Neuron (in vitro differentiated cells): ENCODE results near the gene APH1B.
"Not testable (repeated sequence)": the region's sequence is repeated elsewhere in the genome, so short reads cannot be mapped to it uniquely, and the experiment has no call there.

ENCODE experiments used
- H2AFZ ChIP-seq: one replicate; pipeline ENCODE4 v1.6.1; 2013; ENCODE audit warnings: low read depth, mild to moderate bottlenecking, inconsistent platforms, low read length, moderate library complexity
- H3K27me3 ChIP-seq: one replicate; pipeline ENCODE4 v1.6.1; 2013; ENCODE audit warnings: low read length; ENCODE audit not compliant: insufficient read depth
- H3K36me3 ChIP-seq: one replicate; pipeline ENCODE4 v1.6.1; 2013; ENCODE audit warnings: low read length; ENCODE audit not compliant: insufficient read depth
- H3K4me1 ChIP-seq: one replicate; pipeline ENCODE4 v1.6.1; 2013; ENCODE audit warnings: low read length; ENCODE audit not compliant: insufficient read depth
- H3K4me3 ChIP-seq: 2 replicates; pipeline ENCODE4 v1.5.1; 2013; ENCODE audit warnings: mild to moderate bottlenecking, low read length, moderate library complexity
- H3K9me3 ChIP-seq: one replicate; pipeline ENCODE4 v1.6.1; 2013; ENCODE audit warnings: low read length

APH1B gene

GRCh38 chr15:63313825-63314224 is 36.4 kb downstream of the APH1B start:
- Histone ChIP-seq H3K9me3 (no peaks in the 10 kb centered on the region), H3K4me1 (peaks cover 14% of the 10 kb centered on the region), H3K36me3 (no peaks in the 10 kb centered on the region), H3K27me3 (no peaks in the 10 kb centered on the region), H2AFZ (no peak overlapping the region), H3K4me3 (no peak overlapping the region)

- Histone ChIP-seq H2AFZ (no peak overlapping the region), H3K9me3 (no peaks in the 10 kb centered on the region), H3K36me3 (no peaks in the 10 kb centered on the region), H3K27me3 (no peaks in the 10 kb centered on the region), H3K4me3 (no peak overlapping the region), H3K4me1 (peaks cover 14% of the 10 kb centered on the region)
Observed at GRCh38 chr15:63314409-63314808, 37.0 kb downstream of the APH1B start.

GRCh38 chr15:63318344-63318743 is 40.9 kb downstream of the APH1B start:
- Histone ChIP-seq H2AFZ (no peak overlapping the region), H3K27me3 (no peaks in the 10 kb centered on the region), H3K4me3 (no peak overlapping the region), H3K36me3 (no peaks in the 10 kb centered on the region), H3K4me1 (peaks cover 23% of the 10 kb centered on the region), H3K9me3 (no peaks in the 10 kb centered on the region)

- no peaks in the 10 kb centered on the region for H3K36me3 ChIP-seq
- no peak overlapping the region for H2AFZ ChIP-seq
- H3K4me3 ChIP-seq = no peak overlapping the region
- H3K4me1 ChIP-seq = peaks cover 28% of the 10 kb centered on the region
- H3K9me3 ChIP-seq = no peaks in the 10 kb centered on the region
- H3K27me3 ChIP-seq = no peaks in the 10 kb centered on the region
Observed at GRCh38 chr15:63319065-63319464, 41.7 kb downstream of the APH1B start.

DNA sequence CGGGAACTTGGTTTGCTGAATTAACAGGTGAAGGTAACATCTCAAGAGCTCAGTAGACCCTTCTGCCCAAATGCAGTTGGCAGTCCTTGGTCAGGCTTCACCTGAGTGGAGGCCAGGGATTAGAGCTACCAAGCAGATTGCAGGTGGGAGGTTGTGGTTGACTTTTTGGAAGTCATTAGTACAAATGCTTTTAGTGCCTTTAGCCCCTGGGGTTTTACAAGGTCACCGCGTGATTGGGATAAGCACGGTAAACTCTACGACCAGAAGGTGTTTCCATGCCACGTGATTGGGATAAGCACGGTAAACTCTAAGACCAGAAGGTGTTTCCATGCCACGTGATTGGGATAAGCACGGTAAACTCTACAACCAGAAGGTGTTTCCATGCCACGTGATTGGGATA is 43.0 kb downstream of the APH1B start:
- not testable (repeated sequence) for H3K4me3 ChIP-seq

DNA sequence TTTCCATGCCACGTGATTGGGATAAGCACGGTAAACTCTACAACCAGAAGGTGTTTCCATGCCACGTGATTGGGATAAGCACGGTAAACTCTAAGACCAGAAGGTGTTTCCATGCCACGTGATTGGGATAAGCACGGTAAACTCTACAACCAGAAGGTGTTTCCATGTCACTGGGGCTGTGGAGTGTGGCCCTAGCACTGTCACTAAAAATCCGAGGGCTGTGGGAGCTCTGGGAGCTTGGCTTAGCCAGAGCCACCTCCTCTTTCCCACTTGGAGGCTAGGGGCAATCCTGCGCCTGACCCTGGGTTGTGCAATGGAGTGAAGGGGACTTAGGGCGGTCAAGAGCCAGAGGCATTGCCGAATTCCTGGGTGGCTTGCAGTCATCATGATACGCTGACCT is 43.6 kb downstream of the APH1B start:
- H3K4me3 ChIP-seq, H3K9me3 ChIP-seq, H3K36me3 ChIP-seq, H2AFZ ChIP-seq, H3K27me3 ChIP-seq: not testable (repeated sequence)
- H3K4me1 ChIP-seq = peaks cover 35% of the 10 kb centered on the region

More for the DNA sequence above, 43.0 kb downstream of the APH1B start:
- not testable (repeated sequence) for H3K27me3 ChIP-seq, H3K9me3 ChIP-seq, H3K36me3 ChIP-seq, H2AFZ ChIP-seq
- peaks cover 32% of the 10 kb centered on the region for H3K4me1 ChIP-seq

GRCh38 chr15:63321462-63321861 is 44.1 kb downstream of the APH1B start:
- peaks cover 35% of the 10 kb centered on the region for H3K4me1 ChIP-seq
- no peaks in the 10 kb centered on the region for H3K36me3 ChIP-seq
- H2AFZ ChIP-seq = no peak overlapping the region
- no peaks in the 10 kb centered on the region for H3K27me3 ChIP-seq
- no peaks in the 10 kb centered on the region for H3K9me3 ChIP-seq
- H3K4me3 ChIP-seq = no peak overlapping the region

GRCh38 chr15:63322541-63322940 is 45.1 kb downstream of the APH1B start:
- Histone ChIP-seq H3K27me3 (no peaks in the 10 kb centered on the region), H3K4me3 (no peak overlapping the region), H3K9me3 (no peaks in the 10 kb centered on the region), H2AFZ (no peak overlapping the region), H3K4me1 (peaks cover 35% of the 10 kb centered on the region), H3K36me3 (no peaks in the 10 kb centered on the region)

GRCh38 chr15:63323798-63324563 is 46.6 kb downstream of the APH1B start:
- H3K27me3 ChIP-seq = no peaks in the 10 kb centered on the region
- no peak overlapping the region for H2AFZ ChIP-seq
- H3K4me1 ChIP-seq = peaks cover 35% of the 10 kb centered on the region
- no peak overlapping the region for H3K4me3 ChIP-seq
- H3K36me3 ChIP-seq = no peaks in the 10 kb centered on the region
- no peaks in the 10 kb centered on the region for H3K9me3 ChIP-seq

DNA sequence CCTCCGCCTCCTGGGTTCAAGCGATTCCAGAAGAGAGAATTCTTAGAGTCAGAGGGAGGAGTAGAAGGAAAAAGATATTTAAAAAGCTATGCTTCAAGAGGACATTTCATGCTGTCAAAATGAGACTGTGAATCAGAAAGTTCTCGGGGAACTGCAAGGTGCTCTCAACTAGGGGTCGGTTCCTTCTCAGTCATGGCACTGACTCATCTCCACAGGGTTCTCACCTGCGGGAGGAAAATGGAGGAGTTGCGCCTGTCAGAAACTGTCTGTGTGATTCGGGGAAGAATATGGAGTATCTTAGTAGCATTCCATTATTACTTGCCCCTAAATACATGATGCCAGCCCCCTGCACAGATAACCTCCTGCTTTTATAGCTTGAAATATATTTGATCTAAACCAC is 47.4 kb downstream of the APH1B start:
- Histone ChIP-seq H3K36me3 (no peaks in the 10 kb centered on the region), H3K9me3 (no peaks in the 10 kb centered on the region), H3K4me3 (no peak overlapping the region), H3K4me1 (peaks cover 35% of the 10 kb centered on the region), H3K27me3 (no peaks in the 10 kb centered on the region), H2AFZ (no peak overlapping the region)

- Histone ChIP-seq H3K4me3 (no peak overlapping the region), H3K9me3 (peaks cover 2% of the 10 kb centered on the region)
Observed at GRCh38 chr15:63327648-63328421, 50.4 kb downstream of the APH1B start.

GRCh38 chr15:63329567-63330350 is 52.4 kb downstream of the APH1B start:
- no peaks in the 10 kb centered on the region for H3K36me3 ChIP-seq
- H3K27me3 ChIP-seq = no peaks in the 10 kb centered on the region
- H3K4me3 ChIP-seq = no peak overlapping the region
- H3K9me3 ChIP-seq = peaks cover 2% of the 10 kb centered on the region
- H3K4me1 ChIP-seq = peaks cover 15% of the 10 kb centered on the region
- H2AFZ ChIP-seq = no peak overlapping the region

More at GRCh38 chr15:63327648-63328421, 50.4 kb downstream of the APH1B start:
- H3K36me3 ChIP-seq = no peaks in the 10 kb centered on the region
- H3K27me3 ChIP-seq = no peaks in the 10 kb centered on the region
- H3K4me1 ChIP-seq = peaks cover 33% of the 10 kb centered on the region
- H2AFZ ChIP-seq = no peak overlapping the region

- no peaks in the 10 kb centered on the region for H3K27me3 ChIP-seq
- H3K4me1 ChIP-seq = peaks cover 5% of the 10 kb centered on the region
- no peak overlapping the region for H3K4me3 ChIP-seq
- H2AFZ ChIP-seq = no peak overlapping the region
- H3K9me3 ChIP-seq = peaks cover 2% of the 10 kb centered on the region
- H3K36me3 ChIP-seq = no peaks in the 10 kb centered on the region
Observed at GRCh38 chr15:63330926-63331325, 53.5 kb downstream of the APH1B start.
